Measurements from ENCODE around the gene GNAI2.

GRCh38 chr3:50215529-50215928 is 20.5 kb upstream of the GNAI2 start:
- TF ChIP-seq, protein P1, sequence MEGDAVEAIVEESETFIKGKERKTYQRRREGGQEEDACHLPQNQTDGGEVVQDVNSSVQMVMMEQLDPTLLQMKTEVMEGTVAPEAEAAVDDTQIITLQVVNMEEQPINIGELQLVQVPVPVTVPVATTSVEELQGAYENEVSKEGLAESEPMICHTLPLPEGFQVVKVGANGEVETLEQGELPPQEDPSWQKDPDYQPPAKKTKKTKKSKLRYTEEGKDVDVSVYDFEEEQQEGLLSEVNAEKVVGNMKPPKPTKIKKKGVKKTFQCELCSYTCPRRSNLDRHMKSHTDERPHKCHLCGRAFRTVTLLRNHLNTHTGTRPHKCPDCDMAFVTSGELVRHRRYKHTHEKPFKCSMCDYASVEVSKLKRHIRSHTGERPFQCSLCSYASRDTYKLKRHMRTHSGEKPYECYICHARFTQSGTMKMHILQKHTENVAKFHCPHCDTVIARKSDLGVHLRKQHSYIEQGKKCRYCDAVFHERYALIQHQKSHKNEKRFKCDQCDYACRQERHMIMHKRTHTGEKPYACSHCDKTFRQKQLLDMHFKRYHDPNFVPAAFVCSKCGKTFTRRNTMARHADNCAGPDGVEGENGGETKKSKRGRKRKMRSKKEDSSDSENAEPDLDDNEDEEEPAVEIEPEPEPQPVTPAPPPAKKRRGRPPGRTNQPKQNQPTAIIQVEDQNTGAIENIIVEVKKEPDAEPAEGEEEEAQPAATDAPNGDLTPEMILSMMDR (IDR thresholded peaks at IDR 0.05), result no peak
- TF ChIP-seq POLR2A (IDR thresholded peaks at IDR 0.05; ENCODE audit: low read depth), result no peak
